Cardiac fibroblast (primary cell): Measurements from ENCODE around the gene ORM2.

Experiments
- DNase-seq, 2 donors: peaks; one replicate each; pipeline versions ENCODE4 v3.0.0 to v3.0.0-alpha.2; 2010; ENCODE audit warnings: low read depth in 2 of 2
- H3K4me3 ChIP-seq, 2 donors: replicated peaks in 1 of 2; 1 replicate in 1 of 2; 2 replicates in 1 of 2; pipeline ENCODE4 v1.5.1; 2011; ENCODE audit warnings: low read depth in 2 of 2, low read length in 2 of 2, mild to moderate bottlenecking in 2 of 2, moderate library complexity in 1 of 2
- CTCF ChIP-seq: IDR thresholded peaks from one replicate; pipeline ENCODE4 v1.5.1; 2011; ENCODE audit warnings: low read depth, mild to moderate bottlenecking, low read length, inconsistent platforms

The ORM2 gene

GRCh38 chr9:114289106-114289505 is 40.6 kb upstream of the ORM2 start:
- no peak for TF ChIP-seq CTCF
- no peak for DNase-seq
- H3K4me3 ChIP-seq = no peak overlapping the region

- TF ChIP-seq CTCF = no peak
- H3K4me3 ChIP-seq = no peak overlapping the region
- DNase-seq = no peak
Measured at GRCh38 chr9:114289571-114290481, 39.8 kb upstream of the ORM2 start.

GRCh38 chr9:114290561-114290986 is 39.1 kb upstream of the ORM2 start:
- H3K4me3 ChIP-seq = no peak overlapping the region
- DNase-seq = no peak
- TF ChIP-seq CTCF = no peak

GRCh38 chr9:114291064-114291474 is 38.6 kb upstream of the ORM2 start:
- TF ChIP-seq CTCF = peak; percentile 81
- no peak overlapping the region for H3K4me3 ChIP-seq
- DNase-seq = peak; percentile 75 to 77

- no peak for TF ChIP-seq CTCF
- DNase-seq = no peak
- H3K4me3 ChIP-seq = no peak overlapping the region
Measured at GRCh38 chr9:114291886-114292590, 37.6 kb upstream of the ORM2 start.

GRCh38 chr9:114294664-114295063 is 35.0 kb upstream of the ORM2 start:
- no peak overlapping the region for H3K4me3 ChIP-seq
- DNase-seq = no peak
- TF ChIP-seq CTCF = no peak
